Loucy (cell line): ENCODE measurements around the gene KARS1.

Source experiments
- EZH2phosphoT487 ChIP-seq: fragments of 200-600 bp; IDR thresholded peaks from 2 replicates; pipeline ENCODE4 v1.6.1; 2018; ENCODE audit warnings: antibody characterized with exemption, mild to moderate bottlenecking, moderate library complexity, borderline replicate concordance
- TF ChIP-seq, protein P1 (sequence below): fragments of 200-600 bp; sonication (generic); conservative IDR thresholded peaks from 2 replicates; pipeline ENCODE4 v1.5.1; 2014; ENCODE audit warnings: mild to moderate bottlenecking, antibody characterized with exemption, low read length

DNA sequence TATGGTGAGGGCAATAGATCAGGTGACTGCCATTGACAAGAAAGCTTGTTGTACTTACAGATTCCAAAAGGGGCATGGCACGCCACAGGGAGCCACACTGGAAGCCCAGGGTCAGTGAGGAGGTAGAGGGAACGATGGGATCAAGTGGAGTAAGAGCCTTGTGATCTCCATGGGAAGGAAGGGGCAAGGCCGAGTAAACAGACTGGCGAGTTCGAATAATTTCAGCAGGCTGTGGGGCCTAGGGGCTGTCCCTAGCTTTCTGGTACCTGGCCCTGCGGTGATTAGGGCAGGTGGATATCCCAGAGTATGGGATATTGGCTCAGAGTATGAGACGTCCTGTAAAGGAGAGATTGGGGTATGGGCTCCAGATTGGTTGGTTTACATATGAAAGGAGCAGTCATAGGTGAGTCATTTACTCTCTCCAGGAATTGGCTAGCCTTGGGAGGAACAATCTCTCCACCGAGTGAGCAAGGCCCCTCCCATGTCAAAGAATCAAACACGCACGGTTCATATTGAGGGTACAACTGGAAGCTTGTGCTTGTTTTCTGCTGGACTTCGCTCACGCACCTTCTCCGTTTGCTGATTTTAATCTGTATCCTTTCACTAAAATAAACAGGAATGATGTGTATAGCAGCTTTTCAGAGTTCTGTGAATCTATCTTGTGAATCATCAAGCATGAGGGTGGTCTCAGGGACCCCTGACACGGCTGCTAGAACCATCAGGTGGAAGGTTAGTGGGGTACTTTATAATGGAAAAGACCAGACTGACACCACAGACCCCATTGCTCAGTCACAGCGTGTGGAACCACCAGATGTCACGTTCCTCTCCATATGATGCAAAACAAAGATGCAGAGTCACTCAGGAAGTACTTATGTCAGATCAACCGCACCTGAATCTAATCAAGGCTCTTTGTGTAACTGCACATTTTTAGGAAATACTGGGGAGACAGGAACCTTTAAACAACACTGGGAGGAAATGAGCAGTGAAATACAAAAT lies 53.3 kb downstream of the KARS1 start:
- TF ChIP-seq, protein P1, sequence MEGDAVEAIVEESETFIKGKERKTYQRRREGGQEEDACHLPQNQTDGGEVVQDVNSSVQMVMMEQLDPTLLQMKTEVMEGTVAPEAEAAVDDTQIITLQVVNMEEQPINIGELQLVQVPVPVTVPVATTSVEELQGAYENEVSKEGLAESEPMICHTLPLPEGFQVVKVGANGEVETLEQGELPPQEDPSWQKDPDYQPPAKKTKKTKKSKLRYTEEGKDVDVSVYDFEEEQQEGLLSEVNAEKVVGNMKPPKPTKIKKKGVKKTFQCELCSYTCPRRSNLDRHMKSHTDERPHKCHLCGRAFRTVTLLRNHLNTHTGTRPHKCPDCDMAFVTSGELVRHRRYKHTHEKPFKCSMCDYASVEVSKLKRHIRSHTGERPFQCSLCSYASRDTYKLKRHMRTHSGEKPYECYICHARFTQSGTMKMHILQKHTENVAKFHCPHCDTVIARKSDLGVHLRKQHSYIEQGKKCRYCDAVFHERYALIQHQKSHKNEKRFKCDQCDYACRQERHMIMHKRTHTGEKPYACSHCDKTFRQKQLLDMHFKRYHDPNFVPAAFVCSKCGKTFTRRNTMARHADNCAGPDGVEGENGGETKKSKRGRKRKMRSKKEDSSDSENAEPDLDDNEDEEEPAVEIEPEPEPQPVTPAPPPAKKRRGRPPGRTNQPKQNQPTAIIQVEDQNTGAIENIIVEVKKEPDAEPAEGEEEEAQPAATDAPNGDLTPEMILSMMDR = no peak
- TF ChIP-seq EZH2phosphoT487 = no peak
